ENCODE measurements around the gene ELMO1.

The ELMO1 gene

DNA sequence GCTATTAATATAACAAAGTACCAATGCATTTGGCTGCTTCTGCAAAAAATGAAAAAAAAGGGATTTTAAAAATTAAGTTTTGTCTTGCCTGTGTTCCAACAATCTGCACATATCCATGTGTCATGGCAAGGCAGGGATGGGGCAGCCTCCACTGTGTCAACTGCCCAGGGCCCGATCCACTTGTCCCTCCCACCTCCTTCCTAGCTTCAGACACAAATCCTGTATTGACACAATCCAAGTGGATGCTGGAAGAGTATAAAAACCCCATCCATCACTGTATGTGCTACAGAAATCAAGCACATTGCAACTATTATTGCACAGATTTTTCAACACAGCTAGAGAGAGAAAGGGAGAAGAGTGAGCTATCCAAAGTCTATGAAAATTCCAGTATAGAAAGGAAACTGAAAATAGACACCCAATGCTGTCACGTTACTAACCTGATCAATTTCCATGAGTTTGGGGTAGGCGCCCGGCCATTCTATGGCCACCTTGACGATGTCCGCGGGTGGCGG, 106.4 kb downstream of the ELMO1 start:
- DNase-seq, result no peak

GRCh38 chr7:37341033-37341630, 107.5 kb downstream of the ELMO1 start:
- no peak for DNase-seq

DNA sequence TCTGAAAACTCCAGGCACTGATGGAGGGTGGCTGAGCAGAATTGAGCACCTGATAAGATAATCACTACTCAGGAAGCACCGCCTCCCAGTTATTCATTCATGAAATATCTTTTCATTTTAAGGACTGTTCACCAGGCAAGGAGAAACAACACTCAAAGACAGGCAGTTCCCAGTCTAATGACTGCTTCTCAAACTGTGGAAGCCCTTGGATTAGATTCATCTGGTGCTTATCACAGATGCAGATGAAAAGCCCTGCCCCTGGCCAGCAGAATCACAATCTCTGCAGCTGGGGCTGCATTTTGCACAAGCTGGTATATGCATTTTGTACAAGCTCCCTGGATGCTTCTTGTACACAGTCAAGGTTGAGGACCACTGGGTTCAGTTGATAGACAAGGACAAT, 109.7 kb downstream of the ELMO1 start:
- no peak for DNase-seq

DNA sequence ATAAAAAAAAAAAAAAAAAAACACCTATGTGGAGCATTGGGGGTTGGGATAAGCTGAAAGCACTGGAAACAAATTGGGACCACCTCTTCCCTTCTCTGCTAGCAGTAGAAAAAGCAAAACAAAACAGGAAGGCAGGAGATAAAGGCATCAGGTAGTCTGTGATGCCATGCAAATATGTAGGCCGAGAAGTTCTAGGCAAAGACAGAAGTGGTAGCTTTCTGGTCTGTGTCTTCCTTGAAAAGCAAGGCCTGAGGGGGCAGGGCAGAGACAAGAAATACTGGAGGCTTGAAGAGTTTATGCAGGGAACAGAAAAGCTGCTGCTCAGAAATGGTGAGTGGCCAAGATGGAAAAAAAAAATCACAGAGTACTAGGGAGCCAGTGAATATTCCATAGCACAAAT, 111.1 kb downstream of the ELMO1 start:
- no peak for DNase-seq

GRCh38 chr7:37336259-37336658, 112.4 kb downstream of the ELMO1 start:
- DNase-seq, result no peak

GRCh38 chr7:37333075-37333474, 115.6 kb downstream of the ELMO1 start:
- DNase-seq, result no peak

GRCh38 chr7:37332243-37333016, 116.2 kb downstream of the ELMO1 start:
- DNase-seq, result no peak

DNA sequence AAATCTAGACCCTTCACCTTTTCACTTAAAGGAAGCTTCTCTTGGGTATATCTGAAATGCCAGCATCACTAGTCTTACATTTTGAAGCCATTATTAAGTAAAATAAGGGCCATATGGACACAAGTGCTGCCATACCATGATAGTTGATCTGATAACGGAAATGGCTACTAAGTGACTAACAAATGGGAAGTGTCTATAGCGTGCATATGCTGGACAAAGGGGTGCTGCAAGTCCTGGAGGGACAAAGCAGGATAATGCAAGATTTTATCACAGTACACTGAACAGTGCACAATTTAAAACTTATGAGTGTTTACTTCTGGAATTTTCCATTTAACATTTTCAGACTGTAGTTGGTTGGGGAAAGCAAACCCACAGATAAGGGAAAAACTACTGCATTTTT, 117.9 kb downstream of the ELMO1 start:
- no peak for DNase-seq

DNA sequence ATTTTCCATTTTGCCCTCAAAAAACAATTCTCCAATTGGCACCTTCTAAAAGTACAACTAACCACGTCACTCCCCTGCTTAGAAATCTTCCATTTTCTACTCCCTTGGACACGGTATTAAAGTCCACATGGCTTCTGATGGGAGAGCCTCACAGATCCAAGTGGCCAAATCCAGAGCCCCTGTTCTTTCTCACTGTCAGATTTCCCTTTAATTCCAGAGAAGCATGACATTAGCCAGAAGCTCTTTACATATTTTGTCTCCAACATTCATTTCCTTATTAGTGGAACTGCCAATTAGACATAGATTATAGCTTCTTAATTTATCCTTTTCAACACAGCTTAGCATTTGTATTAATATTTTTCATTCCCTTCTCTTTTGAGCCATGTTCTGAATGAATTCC, 118.7 kb downstream of the ELMO1 start:
- no peak for DNase-seq

GRCh38 chr7:37327288-37327687, 121.4 kb downstream of the ELMO1 start:
- DNase-seq, result no peak

DNA sequence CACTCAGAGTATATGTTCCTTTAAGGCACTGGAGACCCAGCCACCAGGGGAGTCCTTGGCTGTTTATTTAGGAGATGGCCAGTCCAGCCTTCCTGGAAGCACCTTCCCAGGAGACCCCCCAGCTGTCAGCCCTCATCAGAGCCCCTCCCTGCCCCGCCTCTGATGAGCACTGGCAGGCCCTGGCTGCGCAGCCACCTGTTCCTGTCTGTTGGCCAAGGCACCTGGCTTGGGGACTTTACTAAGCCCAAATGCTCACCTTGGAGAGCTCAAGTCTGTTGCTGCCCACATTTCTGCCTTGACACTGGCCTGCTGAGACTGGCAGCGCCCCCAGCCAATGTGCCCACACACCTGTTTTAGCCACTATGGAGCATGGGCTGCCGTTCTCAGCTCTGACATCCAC, 124.7 kb downstream of the ELMO1 start:
- no peak for DNase-seq

GRCh38 chr7:37322831-37323230, 125.8 kb downstream of the ELMO1 start:
- no peak for DNase-seq

DNA sequence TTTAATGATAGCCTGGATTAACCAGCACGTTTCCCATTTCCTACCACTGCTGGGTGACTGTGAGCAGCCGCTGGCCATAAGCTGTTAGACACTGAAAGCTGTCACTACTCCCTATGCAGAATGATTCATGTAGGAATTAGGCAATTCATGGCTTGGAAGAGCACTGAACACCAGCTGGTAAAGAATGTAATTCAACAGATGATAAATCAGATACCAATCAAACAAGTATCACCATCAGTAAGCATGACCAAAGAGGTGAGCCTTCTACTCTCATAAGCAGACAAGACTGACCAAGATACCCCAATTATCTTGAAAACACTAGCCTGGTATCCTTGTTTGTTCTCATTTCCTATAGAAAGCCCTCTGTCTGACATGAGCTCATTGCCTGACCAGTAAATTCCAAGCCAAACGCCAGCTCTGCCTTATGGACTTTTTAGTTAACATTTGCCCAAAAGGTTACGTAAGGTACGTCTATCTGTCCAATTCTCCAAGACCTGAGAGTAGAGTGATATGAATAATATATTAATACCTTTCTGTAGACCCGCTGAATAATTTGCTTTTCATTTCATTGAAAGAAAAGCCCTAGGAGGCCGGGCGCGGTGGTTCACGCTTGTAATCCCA, 127.7 kb downstream of the ELMO1 start:
- no peak for DNase-seq

- no peak for DNase-seq
These were observed 128.4 kb downstream of the ELMO1 start for GRCh38 chr7:37320140-37320847.

GRCh38 chr7:37318541-37318940, 130.1 kb downstream of the ELMO1 start:
- no peak for DNase-seq

GRCh38 chr7:37315772-37316715, 132.6 kb downstream of the ELMO1 start:
- no peak for DNase-seq

DNA sequence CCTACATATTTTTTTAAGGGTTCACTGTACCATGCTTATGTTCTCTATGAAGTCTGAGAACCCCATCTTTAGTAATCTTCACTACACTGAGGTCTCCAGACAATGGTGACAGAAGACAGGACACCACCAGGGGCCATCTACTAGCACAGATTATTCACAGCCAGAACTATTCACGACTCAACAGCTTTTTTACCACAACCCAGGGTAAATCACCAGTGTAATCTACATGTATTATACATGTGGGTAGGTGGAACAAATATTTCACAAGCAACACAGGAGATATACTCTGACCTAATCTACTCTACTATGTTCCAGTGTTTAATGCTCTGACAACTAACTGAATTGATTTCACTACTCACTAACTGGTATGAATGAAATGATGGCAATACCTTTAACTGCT, 136.1 kb downstream of the ELMO1 start:
- DNase-seq, result no peak

- DNase-seq, result no peak
These were observed 137.3 kb downstream of the ELMO1 start for GRCh38 chr7:37311355-37311754.

- no peak for DNase-seq
These were observed 138.2 kb downstream of the ELMO1 start for GRCh38 chr7:37310327-37311080.

- no peak for DNase-seq
These were observed 139.2 kb downstream of the ELMO1 start for GRCh38 chr7:37309493-37309892.

DNA sequence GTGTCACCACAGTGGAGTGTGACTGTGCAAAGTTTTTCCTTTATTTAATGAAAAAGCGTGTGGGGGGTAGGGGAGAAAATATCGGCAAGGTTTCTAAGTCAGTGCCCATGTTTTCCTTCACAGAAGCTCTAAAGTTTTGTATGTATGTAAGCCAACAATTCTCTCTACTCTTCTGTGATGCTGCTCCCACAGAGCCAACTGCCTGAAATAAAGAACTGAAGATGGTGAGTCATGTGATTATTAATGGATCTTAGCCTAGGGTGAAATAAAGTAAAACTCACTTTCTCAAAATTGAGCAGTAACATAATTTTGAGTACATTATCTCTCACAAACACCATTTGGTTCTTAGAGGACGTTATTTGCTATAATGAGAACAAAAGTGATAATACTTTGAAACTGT, 143.7 kb downstream of the ELMO1 start:
- DNase-seq, result no peak

- no peak for DNase-seq
These were observed 151.1 kb downstream of the ELMO1 start for GRCh38 chr7:37297546-37297945.

All from EL (cell line).